GM12865 (cell line): Measurements from ENCODE around the gene GDF11.

Source experiments
- DNase-seq: peaks from one replicate; pipeline ENCODE4 v3.0.0; 2010; ENCODE audit warnings: low read depth
- H3K4me3 ChIP-seq: 2 replicates; pipeline ENCODE4 v1.5.1; 2011; ENCODE audit warnings: mild to moderate bottlenecking, low read depth, low read length, control low read depth
- TF ChIP-seq, protein P1 (sequence below): IDR thresholded peaks from 2 replicates; pipeline ENCODE4 v1.5.1; 2011; ENCODE audit warnings: low read length, control low read depth, low read depth, inconsistent platforms; ENCODE audit not compliant: insufficient read depth; ENCODE audit errors: missing control alignments

GDF11 gene

DNA sequence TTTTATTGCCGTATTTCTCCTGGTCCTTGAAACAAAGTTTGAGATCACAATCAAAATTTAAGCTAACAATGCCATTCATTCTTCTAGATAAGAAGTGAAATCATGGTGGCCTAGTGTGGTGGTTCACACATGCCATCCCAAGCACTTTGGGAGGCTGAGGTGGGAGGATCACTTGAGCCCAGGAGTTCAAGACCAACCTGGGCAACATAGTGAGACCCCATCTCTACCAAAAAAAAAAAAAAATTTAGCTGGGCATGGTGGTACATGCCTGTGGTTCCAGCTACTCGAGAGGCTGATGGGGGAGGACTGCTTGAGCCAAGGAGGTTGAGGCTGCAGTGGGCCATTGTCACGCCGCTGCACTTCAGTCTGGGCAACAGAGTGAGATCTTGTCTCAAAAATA is 24.2 kb downstream of the GDF11 start:
- DNase-seq, result no peak
- TF ChIP-seq, protein P1, sequence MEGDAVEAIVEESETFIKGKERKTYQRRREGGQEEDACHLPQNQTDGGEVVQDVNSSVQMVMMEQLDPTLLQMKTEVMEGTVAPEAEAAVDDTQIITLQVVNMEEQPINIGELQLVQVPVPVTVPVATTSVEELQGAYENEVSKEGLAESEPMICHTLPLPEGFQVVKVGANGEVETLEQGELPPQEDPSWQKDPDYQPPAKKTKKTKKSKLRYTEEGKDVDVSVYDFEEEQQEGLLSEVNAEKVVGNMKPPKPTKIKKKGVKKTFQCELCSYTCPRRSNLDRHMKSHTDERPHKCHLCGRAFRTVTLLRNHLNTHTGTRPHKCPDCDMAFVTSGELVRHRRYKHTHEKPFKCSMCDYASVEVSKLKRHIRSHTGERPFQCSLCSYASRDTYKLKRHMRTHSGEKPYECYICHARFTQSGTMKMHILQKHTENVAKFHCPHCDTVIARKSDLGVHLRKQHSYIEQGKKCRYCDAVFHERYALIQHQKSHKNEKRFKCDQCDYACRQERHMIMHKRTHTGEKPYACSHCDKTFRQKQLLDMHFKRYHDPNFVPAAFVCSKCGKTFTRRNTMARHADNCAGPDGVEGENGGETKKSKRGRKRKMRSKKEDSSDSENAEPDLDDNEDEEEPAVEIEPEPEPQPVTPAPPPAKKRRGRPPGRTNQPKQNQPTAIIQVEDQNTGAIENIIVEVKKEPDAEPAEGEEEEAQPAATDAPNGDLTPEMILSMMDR, result no peak
- no peak overlapping the region for H3K4me3 ChIP-seq

- TF ChIP-seq, protein P1, result no peak
- H3K4me3 ChIP-seq, result no peak overlapping the region
- no peak for DNase-seq
These were observed 28.8 kb downstream of the GDF11 start for GRCh38 chr12:55771736-55772135.

DNA sequence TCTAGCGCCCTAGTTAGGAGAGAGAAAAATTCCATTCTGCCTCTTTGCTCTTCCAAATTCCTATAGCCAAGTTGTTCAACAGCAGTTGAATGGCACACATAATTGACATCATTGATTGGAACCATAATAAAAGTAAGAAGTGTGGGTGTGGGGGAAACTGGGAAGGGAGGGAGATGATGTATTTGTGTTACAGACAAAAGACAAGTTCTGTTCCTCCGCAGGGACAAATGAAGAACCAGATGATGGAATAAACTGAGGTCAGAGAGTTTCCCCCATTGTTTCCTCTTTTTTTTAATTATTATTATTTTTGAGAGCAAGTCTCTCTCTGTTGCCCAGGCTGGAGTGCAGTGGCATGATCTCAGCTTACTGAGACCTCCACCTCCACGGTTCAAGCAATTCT is 34.9 kb downstream of the GDF11 start:
- no peak for DNase-seq
- H3K4me3 ChIP-seq, result no peak overlapping the region
- TF ChIP-seq, protein P1, result no peak

DNA sequence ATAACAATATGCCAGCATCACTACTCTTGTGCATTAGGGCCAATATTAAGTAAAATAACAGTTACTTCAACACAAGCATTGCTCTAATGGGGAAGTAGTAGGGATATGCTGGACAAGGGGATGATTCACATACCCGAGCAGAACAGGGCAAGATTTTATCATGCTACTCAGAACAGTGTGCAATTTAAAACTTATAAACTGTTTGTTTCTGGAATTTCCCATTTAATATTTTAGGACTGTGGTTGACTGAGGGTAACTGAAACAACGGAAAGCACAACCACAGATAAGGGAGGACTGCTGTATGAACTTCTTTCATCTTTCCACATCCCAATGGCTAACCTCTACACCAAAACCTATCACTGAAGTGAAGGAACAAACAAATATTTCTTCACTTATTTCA is 37.8 kb downstream of the GDF11 start:
- DNase-seq, result no peak
- no peak overlapping the region for H3K4me3 ChIP-seq
- TF ChIP-seq, protein P1, result no peak

GRCh38 chr12:55788546-55788945 is 45.6 kb downstream of the GDF11 start:
- TF ChIP-seq, protein P1, result no peak
- no peak for DNase-seq
- no peak overlapping the region for H3K4me3 ChIP-seq

- H3K4me3 ChIP-seq, result no peak overlapping the region
- no peak for DNase-seq
- TF ChIP-seq, protein P1, result no peak
These were observed 46.2 kb downstream of the GDF11 start for GRCh38 chr12:55789171-55789570.

DNA sequence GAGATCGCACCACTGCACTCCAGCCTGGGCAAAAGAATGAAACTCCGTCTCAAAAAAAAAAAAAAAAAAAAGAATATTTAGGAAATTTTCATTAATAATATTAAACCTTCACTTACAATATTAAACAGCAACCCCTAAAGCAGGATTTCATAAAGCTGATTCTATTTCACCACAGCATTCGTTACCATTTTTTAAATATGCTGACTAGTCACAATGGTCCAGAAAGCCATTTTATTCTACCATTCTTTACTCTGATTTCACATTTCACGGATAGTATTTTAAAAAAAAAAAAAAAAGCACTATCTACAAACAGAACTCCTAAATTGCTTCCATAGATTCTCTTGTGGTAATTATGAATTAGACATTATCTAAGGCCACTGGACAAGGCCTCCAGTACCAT is 47.0 kb downstream of the GDF11 start:
- DNase-seq, result no peak
- no peak overlapping the region for H3K4me3 ChIP-seq
- TF ChIP-seq, protein P1, result no peak
